Measurements from ENCODE around the gene SMC6.

Gene SMC6

DNA sequence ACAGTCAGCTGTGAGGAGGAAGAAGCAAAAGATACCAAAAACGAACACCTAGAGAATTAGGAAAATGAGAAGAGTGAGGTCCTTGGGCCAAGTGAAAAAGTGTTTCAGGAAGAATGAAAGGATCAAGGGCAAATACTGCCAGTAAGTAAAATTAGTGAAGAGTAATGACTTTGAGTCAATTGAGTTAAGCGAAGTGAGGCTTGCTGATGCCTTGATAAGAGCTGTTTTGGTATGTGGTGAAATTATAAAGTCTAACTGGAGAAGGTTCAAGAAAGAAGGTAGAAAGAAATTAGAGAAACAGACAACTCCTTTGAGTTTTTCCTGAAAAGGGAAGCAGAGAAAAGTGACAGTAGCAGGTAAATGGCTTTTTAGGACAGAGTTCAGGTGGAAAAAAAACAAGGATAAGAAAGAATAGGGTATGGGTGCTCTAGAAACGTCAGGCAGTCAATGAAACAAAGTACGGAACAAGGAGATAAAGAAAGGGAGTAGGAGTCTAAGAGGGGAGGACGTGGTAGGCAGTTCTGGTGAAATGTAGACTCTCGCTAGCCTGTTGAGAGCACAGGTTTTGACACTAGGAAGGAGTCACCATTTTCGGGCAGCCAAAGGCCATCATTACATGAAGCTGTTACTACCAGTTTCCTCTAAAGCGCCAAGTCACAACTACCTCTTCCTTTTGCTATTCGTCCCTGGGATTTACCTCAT, 42.9 kb downstream of the SMC6 start:
- H3K36me3 ChIP-seq (ENCODE audit: insufficient read depth, low read length): peaks cover 99% of the 10 kb centered on the region
- no peak overlapping the region for H3K9ac ChIP-seq (ENCODE audit: low read depth, low read length)
- no peak overlapping the region for H3K27ac ChIP-seq (ENCODE audit: low read depth, low read length)

GRCh38 chr2:17709897-17710296, 43.7 kb downstream of the SMC6 start:
- Histone ChIP-seq H3K27ac (ENCODE audit: low read depth, low read length) (no peak overlapping the region), H3K4me3 (ENCODE audit: low read length) (no peak overlapping the region), H3K4me1 (ENCODE audit: insufficient read depth, low read length) (no peaks in the 10 kb centered on the region), H3K27me3 (ENCODE audit: insufficient read depth, low read length) (no peaks in the 10 kb centered on the region), H3K9ac (ENCODE audit: low read depth, low read length) (no peak overlapping the region), H3K9me3 (ENCODE audit: insufficient read depth, low read depth, low read length) (no peaks in the 10 kb centered on the region), H3K36me3 (ENCODE audit: insufficient read depth, low read length) (peaks cover 99% of the 10 kb centered on the region)
- WGBS: 93% methylated on average over 2 of the region's 2 CpGs

More for the DNA sequence above, 42.9 kb downstream of the SMC6 start:
- Histone ChIP-seq H3K27me3 (ENCODE audit: insufficient read depth, low read length) (no peaks in the 10 kb centered on the region), H3K4me3 (ENCODE audit: low read length) (no peak overlapping the region), H3K9me3 (ENCODE audit: insufficient read depth, low read depth, low read length) (no peaks in the 10 kb centered on the region), H3K4me1 (ENCODE audit: insufficient read depth, low read length) (no peaks in the 10 kb centered on the region)
- 91% methylated on average over 8 of the region's 9 CpGs for WGBS

- Histone ChIP-seq H3K27ac (ENCODE audit: low read depth, low read length) (no peak overlapping the region), H3K4me3 (ENCODE audit: low read length) (no peak overlapping the region), H3K4me1 (ENCODE audit: insufficient read depth, low read length) (no peaks in the 10 kb centered on the region), H3K9ac (ENCODE audit: low read depth, low read length) (no peak overlapping the region), H3K27me3 (ENCODE audit: insufficient read depth, low read length) (no peaks in the 10 kb centered on the region), H3K9me3 (ENCODE audit: insufficient read depth, low read depth, low read length) (no peaks in the 10 kb centered on the region), H3K36me3 (ENCODE audit: insufficient read depth, low read length) (peaks cover 99% of the 10 kb centered on the region)
- 100% methylated on average over 1 of the region's 1 CpG for WGBS
Observed at GRCh38 chr2:17708501-17708900, 45.1 kb downstream of the SMC6 start.

DNA sequence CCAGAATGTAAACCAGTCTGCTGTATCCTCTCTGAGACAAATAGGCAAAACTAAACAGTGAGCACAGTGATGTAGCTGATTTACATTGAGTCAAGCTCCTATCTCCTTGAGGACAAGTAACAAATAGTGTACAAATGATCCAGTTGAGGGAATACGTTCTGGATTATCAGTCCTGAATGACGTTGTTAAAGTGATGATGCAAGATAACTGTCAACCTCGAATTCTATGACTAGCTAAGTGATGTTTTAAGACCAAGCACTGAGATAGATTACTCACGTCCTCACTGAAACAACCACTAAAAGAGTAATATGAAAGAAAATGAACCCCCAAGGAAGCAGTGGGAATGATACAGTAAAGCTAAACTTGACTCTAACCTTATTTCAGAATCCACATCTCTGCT, 46.8 kb downstream of the SMC6 start:
- Histone ChIP-seq H3K9me3 (ENCODE audit: insufficient read depth, low read depth, low read length) (no peaks in the 10 kb centered on the region), H3K4me3 (ENCODE audit: low read length) (no peak overlapping the region), H3K27ac (ENCODE audit: low read depth, low read length) (no peak overlapping the region), H3K4me1 (ENCODE audit: insufficient read depth, low read length) (no peaks in the 10 kb centered on the region), H3K27me3 (ENCODE audit: insufficient read depth, low read length) (no peaks in the 10 kb centered on the region), H3K36me3 (ENCODE audit: insufficient read depth, low read length) (peaks cover 99% of the 10 kb centered on the region), H3K9ac (ENCODE audit: low read depth, low read length) (no peak overlapping the region)
- WGBS: 95% methylated on average over 4 of the region's 4 CpGs

DNA sequence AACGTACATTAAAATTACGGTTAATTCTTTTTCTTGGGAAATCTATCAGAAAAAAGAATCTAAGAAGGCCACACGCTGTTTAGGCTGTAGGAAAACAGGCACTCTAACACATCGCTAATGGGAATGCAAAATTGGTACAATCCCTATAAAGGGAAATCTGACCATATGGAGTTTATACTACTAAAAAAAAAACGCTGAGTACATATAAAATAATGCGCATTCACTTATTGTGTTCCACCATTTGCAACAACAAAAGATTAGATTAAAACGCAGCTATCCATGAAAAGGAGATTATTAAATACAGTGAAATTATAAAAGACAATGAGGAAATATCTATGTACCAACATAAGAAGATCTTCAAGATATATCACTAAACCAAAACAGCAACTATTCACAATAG, 62.8 kb downstream of the SMC6 start:
- Histone ChIP-seq H3K9me3 (ENCODE audit: insufficient read depth, low read depth, low read length) (no peaks in the 10 kb centered on the region; the same call in 1 of the 2 replicates), H3K27me3 (ENCODE audit: insufficient read depth, low read length) (no peaks in the 10 kb centered on the region), H3K4me3 (ENCODE audit: low read length) (no peak overlapping the region), H3K9ac (ENCODE audit: low read depth, low read length) (no peak overlapping the region), H3K27ac (ENCODE audit: low read depth, low read length) (no peak overlapping the region), H3K36me3 (ENCODE audit: insufficient read depth, low read length) (peaks cover 84% of the 10 kb centered on the region), H3K4me1 (ENCODE audit: insufficient read depth, low read length) (no peaks in the 10 kb centered on the region)
- 99% methylated on average over 5 of the region's 7 CpGs for WGBS

DNA sequence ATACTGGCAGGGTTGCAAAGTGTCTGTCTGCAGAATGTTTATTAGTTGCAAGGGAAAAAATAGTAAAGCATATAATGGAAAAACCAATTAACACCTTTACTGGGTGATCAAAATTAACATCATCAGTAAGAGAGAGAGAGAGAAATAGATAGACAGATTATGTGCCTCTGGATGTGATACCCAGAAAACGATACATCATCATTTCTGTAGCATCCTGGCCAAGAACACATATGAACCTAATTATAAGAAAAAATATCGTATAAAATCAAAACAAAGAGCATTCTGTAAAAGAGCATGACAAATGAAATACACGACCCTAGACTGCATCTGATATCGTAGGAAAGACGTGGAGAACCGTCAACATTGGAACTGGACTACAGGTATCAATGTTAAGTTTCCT, 64.6 kb downstream of the SMC6 start:
- Histone ChIP-seq H3K9ac (ENCODE audit: low read depth, low read length) (no peak overlapping the region), H3K27ac (ENCODE audit: low read depth, low read length) (no peak overlapping the region), H3K4me1 (ENCODE audit: insufficient read depth, low read length) (no peaks in the 10 kb centered on the region), H3K9me3 (ENCODE audit: insufficient read depth, low read depth, low read length) (no peaks in the 10 kb centered on the region; the same call in 1 of the 2 replicates), H3K27me3 (ENCODE audit: insufficient read depth, low read length) (no peaks in the 10 kb centered on the region), H3K36me3 (ENCODE audit: insufficient read depth, low read length) (peaks cover 81% of the 10 kb centered on the region), H3K4me3 (ENCODE audit: low read length) (no peak overlapping the region)
- 98% methylated on average over 6 of the region's 6 CpGs for WGBS

GRCh38 chr2:17688600-17688999, 65.0 kb downstream of the SMC6 start:
- WGBS: 91% methylated on average over 1 of the region's 1 CpG
- Histone ChIP-seq H3K36me3 (ENCODE audit: insufficient read depth, low read length) (peaks cover 81% of the 10 kb centered on the region), H3K27me3 (ENCODE audit: insufficient read depth, low read length) (no peaks in the 10 kb centered on the region), H3K27ac (ENCODE audit: low read depth, low read length) (no peak overlapping the region), H3K9me3 (ENCODE audit: insufficient read depth, low read depth, low read length) (no peaks in the 10 kb centered on the region), H3K9ac (ENCODE audit: low read depth, low read length) (no peak overlapping the region), H3K4me3 (ENCODE audit: low read length) (no peak overlapping the region), H3K4me1 (ENCODE audit: insufficient read depth, low read length) (no peaks in the 10 kb centered on the region)

DNA sequence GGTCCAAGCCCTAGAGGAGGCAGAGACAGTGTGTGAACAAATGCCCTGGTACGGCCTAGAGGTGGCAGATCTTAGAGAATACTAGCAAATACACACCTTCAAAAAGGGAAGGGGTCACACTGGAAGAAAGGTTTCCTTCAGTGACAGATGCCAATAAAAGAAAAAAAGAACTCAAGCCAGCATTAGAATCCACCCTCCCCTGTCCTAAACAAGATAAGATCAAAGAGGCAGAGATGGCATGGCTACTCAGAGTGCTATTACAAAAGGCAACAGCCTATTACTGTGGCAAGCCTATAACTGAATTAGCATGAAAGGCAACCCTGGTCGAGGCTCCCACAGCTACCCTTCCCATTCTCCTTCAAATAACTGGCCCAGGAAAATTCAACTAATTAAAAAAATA, 69.6 kb downstream of the SMC6 start:
- no peak overlapping the region for H3K9ac ChIP-seq (ENCODE audit: low read depth, low read length)
- whole genome bisulfite sequencing: 93% methylated on average over 2 of the region's 2 CpGs
- no peaks in the 10 kb centered on the region for H3K9me3 ChIP-seq (ENCODE audit: insufficient read depth, low read depth, low read length)
- no peak overlapping the region for H3K4me3 ChIP-seq (ENCODE audit: low read length)
- H3K27ac ChIP-seq (ENCODE audit: low read depth, low read length): no peak overlapping the region
- H3K36me3 ChIP-seq (ENCODE audit: insufficient read depth, low read length): peaks cover 95% of the 10 kb centered on the region
- H3K27me3 ChIP-seq (ENCODE audit: insufficient read depth, low read length): no peaks in the 10 kb centered on the region
- H3K4me1 ChIP-seq (ENCODE audit: insufficient read depth, low read length): no peaks in the 10 kb centered on the region

GRCh38 chr2:17682098-17682857, 71.3 kb downstream of the SMC6 start:
- Histone ChIP-seq H3K4me1 (ENCODE audit: insufficient read depth, low read length) (no peaks in the 10 kb centered on the region), H3K27ac (ENCODE audit: low read depth, low read length) (no peak overlapping the region), H3K4me3 (ENCODE audit: low read length) (no peak overlapping the region), H3K9ac (ENCODE audit: low read depth, low read length) (no peak overlapping the region), H3K36me3 (ENCODE audit: insufficient read depth, low read length) (peaks cover 95% of the 10 kb centered on the region), H3K27me3 (ENCODE audit: insufficient read depth, low read length) (no peaks in the 10 kb centered on the region), H3K9me3 (ENCODE audit: insufficient read depth, low read depth, low read length) (no peaks in the 10 kb centered on the region)
- WGBS: 95% methylated on average over 6 of the region's 6 CpGs

- H3K4me3 ChIP-seq (ENCODE audit: low read length): no peak overlapping the region
- H3K9ac ChIP-seq (ENCODE audit: low read depth, low read length): no peak overlapping the region
- H3K4me1 ChIP-seq (ENCODE audit: insufficient read depth, low read length): no peaks in the 10 kb centered on the region
- H3K27ac ChIP-seq (ENCODE audit: low read depth, low read length): no peak overlapping the region
- peaks cover 97% of the 10 kb centered on the region for H3K36me3 ChIP-seq (ENCODE audit: insufficient read depth, low read length)
- H3K27me3 ChIP-seq (ENCODE audit: insufficient read depth, low read length): no peaks in the 10 kb centered on the region
- H3K9me3 ChIP-seq (ENCODE audit: insufficient read depth, low read depth, low read length): no peaks in the 10 kb centered on the region
- 100% methylated on average over 1 of the region's 3 CpGs for WGBS
Observed at GRCh38 chr2:17680119-17680518, 73.5 kb downstream of the SMC6 start.

DNA sequence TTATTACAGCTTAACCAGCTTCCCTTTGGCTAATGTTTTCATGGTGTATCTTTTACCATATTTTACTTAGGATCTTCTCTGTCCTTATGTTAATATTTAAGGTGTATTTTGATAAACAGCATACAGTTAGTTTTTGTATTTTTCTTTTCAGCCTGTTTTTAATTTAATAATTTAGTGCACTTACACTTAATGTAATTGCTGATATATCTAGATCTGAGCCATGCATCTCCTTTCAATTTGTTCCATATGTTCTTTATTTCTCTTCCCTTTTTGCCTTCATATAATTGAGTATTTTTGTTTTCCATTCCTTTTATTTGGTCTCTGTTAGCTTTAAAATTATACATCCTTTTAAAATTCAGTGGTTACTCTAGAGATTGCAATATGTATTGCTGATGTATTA, 78.8 kb downstream of the SMC6 start:
- H3K27me3 ChIP-seq (ENCODE audit: insufficient read depth, low read length): no peaks in the 10 kb centered on the region
- H3K4me1 ChIP-seq (ENCODE audit: insufficient read depth, low read length): no peaks in the 10 kb centered on the region
- H3K27ac ChIP-seq (ENCODE audit: low read depth, low read length): no peak overlapping the region
- H3K9ac ChIP-seq (ENCODE audit: low read depth, low read length): no peak overlapping the region
- H3K9me3 ChIP-seq (ENCODE audit: insufficient read depth, low read depth, low read length): no peaks in the 10 kb centered on the region
- peaks cover 70% of the 10 kb centered on the region for H3K36me3 ChIP-seq (ENCODE audit: insufficient read depth, low read length)
- H3K4me3 ChIP-seq (ENCODE audit: low read length): no peak overlapping the region

All from HUES64 (cell line).